H9 (cell line): Measurements from ENCODE around the gene KLHL3. TPM values are rescaled to one million over a fixed set of nuclear protein-coding genes. Genes with fewer than 3 reads are reported as not detected.
A peak's percentile ranks its signal among the peaks of the same experiment; 100 is the strongest.

Experiments
- DNase-seq: peaks from one replicate; pipeline ENCODE4 v3.0.0-alpha.2; 2017
- H2AFZ ChIP-seq: one replicate; pipeline ENCODE4 v1.6.1; 2013; ENCODE audit warnings: mild to moderate bottlenecking, low read length, control low read depth, moderate library complexity
- H2AK5ac ChIP-seq: 2 replicates; pipeline ENCODE4 v1.6.1; 2013; ENCODE audit warnings: low read length, control low read depth, mixed read lengths; ENCODE audit not compliant: insufficient read length
- H2BK120ac ChIP-seq: one replicate; pipeline ENCODE4 v1.6.1; 2013; ENCODE audit warnings: low read depth, mild to moderate bottlenecking, low read length, control low read depth, inconsistent platforms; ENCODE audit not compliant: poor library complexity, severe bottlenecking
- H2BK12ac ChIP-seq: 2 replicates; pipeline ENCODE4 v1.6.1; 2013; ENCODE audit warnings: low read length, control low read depth, mixed read lengths, low read depth; ENCODE audit not compliant: insufficient read length
- H2BK15ac ChIP-seq: 2 replicates; pipeline ENCODE4 v1.6.1; 2013; ENCODE audit warnings: low read depth, low read length, control low read depth
- H2BK20ac ChIP-seq: one replicate; pipeline ENCODE4 v1.6.1; 2013; ENCODE audit warnings: low read depth, mild to moderate bottlenecking, low read length, control low read depth, inconsistent platforms; ENCODE audit not compliant: poor library complexity, severe bottlenecking
- H2BK5ac ChIP-seq: 2 replicates; pipeline ENCODE4 v1.6.1; 2013; ENCODE audit warnings: low read length, control low read depth, mixed read lengths; ENCODE audit not compliant: insufficient read length
- H3K14ac ChIP-seq: 2 replicates; pipeline ENCODE4 v1.6.1; 2013; ENCODE audit warnings: low read length, control low read depth; ENCODE audit not compliant: insufficient read depth
- H3K18ac ChIP-seq: 2 replicates; pipeline ENCODE4 v1.6.1; 2013; ENCODE audit warnings: low read depth, mild to moderate bottlenecking, mixed read lengths, low read length, control low read depth; ENCODE audit not compliant: insufficient read length
- H3K23ac ChIP-seq: 2 replicates; pipeline ENCODE4 v1.6.1; 2013; ENCODE audit warnings: low read length, control low read depth, mixed read lengths, low read depth; ENCODE audit not compliant: insufficient read length
- H3K23me2 ChIP-seq: 2 replicates; pipeline ENCODE4 v1.6.1; 2013; ENCODE audit warnings: low read depth, mild to moderate bottlenecking, mixed read lengths, low read length, control low read depth; ENCODE audit not compliant: insufficient read length, poor library complexity, severe bottlenecking
- H3K27ac ChIP-seq: 2 replicates; pipeline ENCODE4 v1.5.1; 2013; ENCODE audit warnings: low read length, control low read depth, mixed read lengths, low read depth; ENCODE audit not compliant: insufficient read length
- H3K27me3 ChIP-seq: 2 replicates; pipeline ENCODE4 v1.6.1; 2013; ENCODE audit warnings: low read length, control low read depth, inconsistent platforms; ENCODE audit not compliant: insufficient read depth
- H3K4ac ChIP-seq: 2 replicates; pipeline ENCODE4 v1.6.1; 2013; ENCODE audit warnings: low read depth, mild to moderate bottlenecking, control low read depth, inconsistent platforms, low read length, moderate library complexity
- H3K4me1 ChIP-seq: 2 replicates; pipeline ENCODE4 v1.6.1; 2013; ENCODE audit warnings: low read length, control low read depth, inconsistent platforms; ENCODE audit not compliant: insufficient read depth
- H3K4me2 ChIP-seq: 2 replicates; pipeline ENCODE4 v1.6.1; 2013; ENCODE audit warnings: low read length, control low read depth, mixed read lengths; ENCODE audit not compliant: insufficient read length, insufficient read depth
- H3K56ac ChIP-seq: 2 replicates; pipeline ENCODE4 v1.6.1; 2013; ENCODE audit warnings: low read depth, mild to moderate bottlenecking, mixed read lengths, low read length, control low read depth; ENCODE audit not compliant: insufficient read length
- H3K79me1 ChIP-seq: 2 replicates; pipeline ENCODE4 v1.6.1; 2013; ENCODE audit warnings: low read depth, mild to moderate bottlenecking, moderate library complexity, low read length, control low read depth, inconsistent platforms; ENCODE audit not compliant: insufficient read depth, poor library complexity, severe bottlenecking
- H3K79me2 ChIP-seq: 2 replicates; pipeline ENCODE4 v1.6.1; 2013; ENCODE audit warnings: low read length, control low read depth, inconsistent platforms; ENCODE audit not compliant: insufficient read depth
- H3K9ac ChIP-seq: 2 replicates; pipeline ENCODE4 v1.6.1; 2013; ENCODE audit warnings: low read length, control low read depth, mixed read lengths; ENCODE audit not compliant: insufficient read length; ENCODE audit errors: extremely low read depth
- H3K9me3 ChIP-seq: one replicate; pipeline ENCODE4 v1.6.1; 2013; ENCODE audit warnings: low read depth, low read length, inconsistent platforms; ENCODE audit not compliant: control insufficient read depth
- H3T11ph ChIP-seq: one replicate; pipeline ENCODE4 v1.6.1; 2013; ENCODE audit warnings: mild to moderate bottlenecking, low read length, control low read depth, inconsistent platforms
- H4K20me1 ChIP-seq: one replicate; pipeline ENCODE4 v1.6.1; 2013; ENCODE audit not compliant: control insufficient read depth, insufficient read length, insufficient read depth
- H4K5ac ChIP-seq: 2 replicates; pipeline ENCODE4 v1.6.1; 2013; ENCODE audit warnings: low read depth, mild to moderate bottlenecking, mixed read lengths, low read length, control low read depth; ENCODE audit not compliant: insufficient read length
- H4K8ac ChIP-seq: replicated peaks from 2 replicates; pipeline ENCODE4 v1.6.1; 2013; ENCODE audit warnings: low read length, control low read depth, mixed read lengths, low read depth; ENCODE audit not compliant: insufficient read length
- H4K91ac ChIP-seq: 2 replicates; pipeline ENCODE4 v1.6.1; 2013; ENCODE audit warnings: low read depth, mild to moderate bottlenecking, moderate library complexity, mixed read lengths, low read length, control low read depth; ENCODE audit not compliant: insufficient read length
- H3K27ac Mint-ChIP-seq, 3 experiments: 2 replicates in 2 of 3; 3 replicates in 1 of 3; pipeline ENCODE4 v1.8.0; 2020 to 2021; ENCODE audit warnings: mixed read lengths in 3 of 3, mild to moderate bottlenecking in 1 of 3, moderate library complexity in 1 of 3
- H3K27me3 Mint-ChIP-seq: 2 replicates; pipeline ENCODE4 v1.8.0; 2021; ENCODE audit warnings: low read depth, mild to moderate bottlenecking, moderate library complexity, mixed read lengths
- H3K36me3 Mint-ChIP-seq, 3 experiments: 2 replicates in 2 of 3; 3 replicates in 1 of 3; pipeline ENCODE4 v1.8.0; 2020 to 2021; ENCODE audit warnings: low read depth in 3 of 3, mixed read lengths in 3 of 3; ENCODE audit not compliant: insufficient read depth in 1 of 3
- H3K4me1 Mint-ChIP-seq, 2 experiments: 2 replicates each; pipeline ENCODE4 v1.8.0; 2020; ENCODE audit warnings: mixed read lengths in 2 of 2
- H3K4me3 Mint-ChIP-seq, 2 experiments: 2 replicates in 1 of 2; 3 replicates in 1 of 2; pipeline ENCODE4 v1.8.0; 2020 to 2021; ENCODE audit warnings: mild to moderate bottlenecking in 2 of 2, mixed read lengths in 2 of 2, moderate library complexity in 1 of 2
- H3K9me3 Mint-ChIP-seq, 2 experiments: 2 replicates in 1 of 2; 3 replicates in 1 of 2; pipeline ENCODE4 v1.8.0; 2020; ENCODE audit warnings: mild to moderate bottlenecking in 2 of 2, mixed read lengths in 2 of 2, moderate library complexity in 1 of 2
- CTCF ChIP-seq: fragments of 200-600 bp; sonication (generic); conservative IDR thresholded peaks from 3 replicates; pipeline ENCODE4 v1.8.0; 2021; ENCODE audit warnings: antibody characterized with exemption, mild to moderate bottlenecking
- WGBS: extraction: QIAGEN DNeasy Blood & Tissue Kit; methylation state at CpG from one replicate; pipeline ENCODE4 v1.1.7; 2013; ENCODE audit warnings: missing lambda C conversion rate, low lambda C conversion rate, mixed read lengths; ENCODE audit not compliant: insufficient read length; ENCODE audit errors: extremely low coverage; 5-methylcytosine and 5-hydroxymethylcytosine counted together
- total RNA-seq: library from RNA; stranded (reverse); gene quantifications from 2 replicates; pipeline ENCODE4 v1.2.1, GENCODE V29; 2021

Gene KLHL3
- total RNA-seq, 1 experiment from 2014 or later, result 12.8 TPM

- H3K9me3 ChIP-seq, result no peaks in the 10 kb centered on the region
- Mint-ChIP-seq H3K27ac (peak overlapping the region in 2 of 3 experiments; percentile 26 to 79; a peak in 2 of 7 replicates), H3K4me3 (no peak overlapping the region), H3K9me3 (peaks cover 0 to 3% of the 10 kb centered on the region in 2 experiments; a peak in 1 of 5 replicates), H3K27me3 (no peaks in the 10 kb centered on the region), H3K36me3 (peaks cover 21 to 34% (median 23%) of the 10 kb centered on the region in 3 experiments), H3K4me1 (peaks cover 3 to 4% of the 10 kb centered on the region in 2 experiments; a peak in 2 of 4 replicates)
- no peak overlapping the region for H3T11ph ChIP-seq
- H2BK120ac ChIP-seq, result no peak overlapping the region
- no peak overlapping the region for H3K14ac ChIP-seq
- no peak overlapping the region for H2BK5ac ChIP-seq
- H4K20me1 ChIP-seq, result no peaks in the 10 kb centered on the region
- H3K18ac ChIP-seq, result no peak overlapping the region
- H3K23me2 ChIP-seq, result no peaks in the 10 kb centered on the region
- H4K91ac ChIP-seq, result no peak overlapping the region
- DNase-seq, result no peak
- whole genome bisulfite sequencing, result no CpG with 5 or more reads among the region's 15 CpGs
- H3K79me1 ChIP-seq, result no peaks in the 10 kb centered on the region
- no peak for TF ChIP-seq CTCF
- no peak overlapping the region for H2BK15ac ChIP-seq
- no peak overlapping the region for H4K5ac ChIP-seq
- no peak overlapping the region for H3K56ac ChIP-seq
- no peak overlapping the region for H4K8ac ChIP-seq
- H2BK12ac ChIP-seq, result no peak overlapping the region
- no peaks in the 10 kb centered on the region for H3K4me1 ChIP-seq
- no peak overlapping the region for H3K4ac ChIP-seq
- H3K4me2 ChIP-seq, result no peak overlapping the region
- no peak overlapping the region for H2AK5ac ChIP-seq
- no peak overlapping the region for H3K9ac ChIP-seq
- no peak overlapping the region for H3K27ac ChIP-seq
- H3K27me3 ChIP-seq, result no peaks in the 10 kb centered on the region
- H3K79me2 ChIP-seq, result no peaks in the 10 kb centered on the region
- H3K23ac ChIP-seq, result no peak overlapping the region
- H2AFZ ChIP-seq, result no peak overlapping the region
- no peak overlapping the region for H2BK20ac ChIP-seq
Observed at GRCh38 chr5:137636830-137637714, 98.8 kb downstream of the KLHL3 start.
